Skeletal muscle tissue (tissue), 4 donors: ENCODE results near the gene TNFRSF14. TPM values are rescaled to one million over a fixed set of nuclear protein-coding genes. Genes with fewer than 3 reads are reported as not detected.

Experiments used
- H3K27ac ChIP-seq: one replicate; pipeline ENCODE4 v1.7.0; 2013; ENCODE audit warnings: mild to moderate bottlenecking, low read depth, low read length, inconsistent platforms
- H3K27me3 ChIP-seq, 3 donors: one replicate each; pipeline ENCODE4 v1.7.0; 2013; ENCODE audit warnings: low read length in 3 of 3; ENCODE audit not compliant: control insufficient read depth in 3 of 3, insufficient read depth in 3 of 3
- H3K36me3 ChIP-seq, 3 donors: one replicate each; pipeline ENCODE4 v1.7.0; 2013; ENCODE audit warnings: low read length in 3 of 3; ENCODE audit not compliant: control insufficient read depth in 3 of 3, insufficient read depth in 3 of 3
- H3K4me1 ChIP-seq, 3 donors: one replicate each; pipeline ENCODE4 v1.7.0; 2013; ENCODE audit warnings: low read length in 3 of 3, mild to moderate bottlenecking in 3 of 3; ENCODE audit not compliant: control insufficient read depth in 3 of 3, insufficient read depth in 3 of 3
- H3K4me3 ChIP-seq, 3 donors: one replicate each; pipeline ENCODE4 v1.7.0; 2013; ENCODE audit warnings: low read length in 3 of 3
- H3K9ac ChIP-seq, 3 donors: one replicate each; pipeline ENCODE4 v1.7.0; 2013; ENCODE audit warnings: low read length in 3 of 3, mild to moderate bottlenecking in 3 of 3, moderate library complexity in 2 of 3, low read depth in 1 of 3
- H3K9me3 ChIP-seq, 3 donors: one replicate each; pipeline ENCODE4 v1.7.0; 2013; ENCODE audit warnings: low read length in 3 of 3; ENCODE audit not compliant: control insufficient read depth in 3 of 3
- total RNA-seq: library from RNA; depleted of rRNA; stranded (reverse); fragments of >200 nt; gene quantifications from one replicate; pipeline ENCODE4 v1.2.3, GENCODE V29; 2014
- donor health status: Osteomylitis.

TNFRSF14 gene
- total RNA-seq, 1 donor from 2014 or later = 11.5 TPM

- H3K9ac ChIP-seq = no peak overlapping the region
- no peaks in the 10 kb centered on the region for H3K27me3 ChIP-seq
- peaks cover 35 to 42% (median 38%) of the 10 kb centered on the region in 3 donors for H3K4me1 ChIP-seq
- no peak overlapping the region for H3K27ac ChIP-seq
- no peak overlapping the region for H3K4me3 ChIP-seq
- peaks cover 35 to 43% (median 41%) of the 10 kb centered on the region in 3 donors for H3K36me3 ChIP-seq
- no peaks in the 10 kb centered on the region for H3K9me3 ChIP-seq
These were observed 33.9 kb upstream of the TNFRSF14 start for GRCh38 chr1:2522230-2522629.

GRCh38 chr1:2523191-2523890, 32.8 kb upstream of the TNFRSF14 start:
- Histone ChIP-seq H3K9me3 (no peaks in the 10 kb centered on the region), H3K4me1 (peaks cover 46 to 53% (median 50%) of the 10 kb centered on the region in 3 donors), H3K4me3 (peak overlapping the region in 2 of 3 donors; percentile 36 to 45), H3K27me3 (no peaks in the 10 kb centered on the region), H3K27ac (peak overlapping the region; percentile 51), H3K9ac (peak overlapping the region in 2 of 3 donors; percentile 32 to 92), H3K36me3 (peaks cover 24 to 32% (median 30%) of the 10 kb centered on the region in 3 donors)

- Histone ChIP-seq H3K27me3 (no peaks in the 10 kb centered on the region), H3K9ac (peak overlapping the region; percentile 8 to 92 (median 70)), H3K27ac (no peak overlapping the region), H3K4me3 (peak overlapping the region; percentile 84 to 92 (median 91)), H3K9me3 (no peaks in the 10 kb centered on the region), H3K4me1 (peaks cover 53 to 60% (median 57%) of the 10 kb centered on the region in 3 donors), H3K36me3 (peaks cover 17 to 25% (median 23%) of the 10 kb centered on the region in 3 donors)
These were observed 32.1 kb upstream of the TNFRSF14 start for GRCh38 chr1:2523891-2524609.

- Histone ChIP-seq H3K4me3 (peak overlapping the region; percentile 84 to 92 (median 91)), H3K9me3 (no peaks in the 10 kb centered on the region), H3K36me3 (peaks cover 6 to 13% (median 10%) of the 10 kb centered on the region in 3 donors), H3K27ac (peak overlapping the region; percentile 60), H3K4me1 (peaks cover 58 to 68% (median 61%) of the 10 kb centered on the region in 3 donors), H3K9ac (peak overlapping the region; percentile 81 to 92 (median 86)), H3K27me3 (peaks cover 0 to under 1% (median 0%) of the 10 kb centered on the region in 3 donors)
These were observed 30.6 kb upstream of the TNFRSF14 start for GRCh38 chr1:2525572-2525919.

- Histone ChIP-seq H3K9ac (peak within 1 kb of the TSS; percentile 81 to 92 (median 86)), H3K9me3 (no peaks in the 10 kb centered on the region), H3K27me3 (peaks cover 0 to 4% (median 2%) of the 10 kb centered on the region in 3 donors), H3K36me3 (peaks cover 0 to 7% (median 4%) of the 10 kb centered on the region in 3 donors), H3K27ac (peak within 1 kb of the TSS; percentile 92), H3K4me3 (peak within 1 kb of the TSS; percentile 84 to 92 (median 91)), H3K4me1 (peaks cover 65 to 74% (median 67%) of the 10 kb centered on the region in 3 donors)
These were observed 30.0 kb upstream of the TNFRSF14 start, which contains the start of gene PANK4 for GRCh38 chr1:2525920-2526823. Gene PANK4 (minus strand): TSS chr1:2526596. CDS start chr1:2526587, 9 bp downstream.

GRCh38 chr1:2526824-2527555, 29.2 kb upstream of the TNFRSF14 start:
- Histone ChIP-seq H3K27ac (peak overlapping the region; percentile 92), H3K4me1 (peaks cover 73 to 82% (median 76%) of the 10 kb centered on the region in 3 donors), H3K9ac (peak overlapping the region; percentile 65 to 89 (median 77)), H3K4me3 (peak overlapping the region; percentile 57 to 67 (median 60)), H3K27me3 (peaks cover 0 to 7% (median 4%) of the 10 kb centered on the region in 3 donors), H3K9me3 (no peaks in the 10 kb centered on the region), H3K36me3 (peaks cover 0 to 2% (median 0%) of the 10 kb centered on the region in 3 donors)

- Histone ChIP-seq H3K4me3 (peak overlapping the region; percentile 14 to 67 (median 32)), H3K4me1 (peaks cover 75 to 87% (median 80%) of the 10 kb centered on the region in 3 donors), H3K27me3 (peaks cover 0 to 8% (median 4%) of the 10 kb centered on the region in 3 donors), H3K9ac (peak overlapping the region; percentile 65 to 89 (median 77)), H3K27ac (peak overlapping the region; percentile 92), H3K9me3 (no peaks in the 10 kb centered on the region), H3K36me3 (peaks cover 0 to 2% (median 0%) of the 10 kb centered on the region in 3 donors)
These were observed 28.7 kb upstream of the TNFRSF14 start for GRCh38 chr1:2527556-2527860.

GRCh38 chr1:2528016-2528415, 28.2 kb upstream of the TNFRSF14 start:
- H3K36me3 ChIP-seq = peaks cover 0 to 2% (median 0%) of the 10 kb centered on the region in 3 donors
- H3K4me3 ChIP-seq = peak overlapping the region; percentile 32 to 67 (median 35)

GRCh38 chr1:2528611-2528965, 27.6 kb upstream of the TNFRSF14 start:
- peaks cover 0 to 2% (median 0%) of the 10 kb centered on the region in 3 donors for H3K36me3 ChIP-seq
- peak overlapping the region; percentile 43 to 51 (median 45) for H3K4me3 ChIP-seq
- peak overlapping the region; percentile 45 to 72 (median 51) for H3K9ac ChIP-seq
- peaks cover 76 to 84% (median 76%) of the 10 kb centered on the region in 3 donors for H3K4me1 ChIP-seq
- no peaks in the 10 kb centered on the region for H3K9me3 ChIP-seq
- peaks cover 0 to 8% (median 4%) of the 10 kb centered on the region in 3 donors for H3K27me3 ChIP-seq
- peak overlapping the region; percentile 92 for H3K27ac ChIP-seq

More at GRCh38 chr1:2528016-2528415, 28.2 kb upstream of the TNFRSF14 start:
- H3K27ac ChIP-seq = peak overlapping the region; percentile 92
- peak overlapping the region; percentile 65 to 89 (median 77) for H3K9ac ChIP-seq
- peaks cover 76 to 86% (median 78%) of the 10 kb centered on the region in 3 donors for H3K4me1 ChIP-seq
- H3K27me3 ChIP-seq = peaks cover 0 to 8% (median 4%) of the 10 kb centered on the region in 3 donors
- H3K9me3 ChIP-seq = no peaks in the 10 kb centered on the region
